ENCODE measurements around the gene OR4C5.
"Not testable (repeated sequence)": the region's sequence is repeated elsewhere in the genome, so short reads cannot be mapped to it uniquely, and the experiment has no call there.

The OR4C5 gene

GRCh38 chr11:48366365-48366764, at the start of gene OR4C5:
Gene OR4C5 (minus strand): TSS chr11:48366465. CDS start chr11:48366465, 0 bp downstream.
- DNase-seq (ENCODE audit: low read depth, low spot score): no peak

DNA sequence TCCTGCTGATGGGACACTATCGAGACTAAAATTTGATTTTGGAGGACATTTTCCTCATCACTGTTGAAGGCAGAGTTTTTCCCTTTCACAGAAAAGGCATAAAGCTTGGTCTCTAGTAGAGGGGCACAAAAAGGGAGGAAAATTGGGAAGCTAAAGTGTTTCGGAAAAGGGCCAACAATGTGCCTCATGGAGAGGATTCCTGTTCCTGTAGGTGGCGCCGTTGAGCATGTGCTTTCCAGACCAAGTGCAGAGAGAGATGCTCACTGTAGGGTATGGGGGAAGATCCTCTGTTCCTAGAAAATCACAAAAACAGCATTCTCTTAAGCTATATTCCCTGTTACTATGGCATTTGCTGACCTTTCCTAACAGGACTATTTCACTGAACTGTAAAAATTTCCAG, 18.4 kb upstream of the OR4C5 start:
- no peak for DNase-seq (ENCODE audit: low read depth, low spot score)

GRCh38 chr11:48384151-48384550, 17.9 kb upstream of the OR4C5 start:
- not testable (repeated sequence) for DNase-seq (ENCODE audit: low read depth, low spot score)

GRCh38 chr11:48361289-48361688, 5.0 kb downstream of the OR4C5 start:
- not testable (repeated sequence) for DNase-seq (ENCODE audit: low read depth, low spot score)

GRCh38 chr11:48354677-48355076, 11.6 kb downstream of the OR4C5 start:
- no peak for DNase-seq (ENCODE audit: low read depth, low spot score)

- no peak for DNase-seq (ENCODE audit: low read depth, low spot score)
Observed at GRCh38 chr11:48354013-48354412, 12.3 kb downstream of the OR4C5 start.

- DNase-seq (ENCODE audit: low read depth, low spot score): not testable (repeated sequence)
Observed at GRCh38 chr11:48346286-48346685, 20.0 kb downstream of the OR4C5 start.

- DNase-seq (ENCODE audit: low read depth, low spot score): not testable (repeated sequence)
Observed at GRCh38 chr11:48342505-48342904, 23.8 kb downstream of the OR4C5 start.

GRCh38 chr11:48341466-48341865, 24.8 kb downstream of the OR4C5 start:
- no peak for DNase-seq (ENCODE audit: low read depth, low spot score)

DNA sequence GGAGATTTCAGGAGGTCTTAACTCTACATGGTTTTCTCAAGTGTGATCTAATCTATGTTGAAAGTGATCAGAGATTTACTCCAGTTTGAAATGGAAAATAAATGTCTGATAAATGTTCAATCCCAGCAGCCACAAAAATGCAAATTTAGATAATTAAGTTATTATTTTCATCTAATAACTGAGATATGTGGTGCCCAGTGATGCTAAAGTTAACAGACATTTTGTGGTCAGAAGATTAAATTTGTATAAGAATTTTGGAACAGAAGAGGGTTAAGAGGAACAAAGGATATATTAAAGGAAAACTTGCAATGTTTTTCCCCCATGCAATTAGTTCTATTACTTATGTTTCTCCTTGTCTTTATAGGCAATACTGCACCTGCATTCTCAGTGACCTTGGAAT, 41.6 kb downstream of the OR4C5 start, which contains the start of gene OR4C3:
Gene OR4C3 (plus strand): TSS at position 301 of the 400 bp plus-strand sequence. CDS start 102 bp downstream, outside the sequence.
- DNase-seq (ENCODE audit: low read depth, low spot score): not testable (repeated sequence)

DNA sequence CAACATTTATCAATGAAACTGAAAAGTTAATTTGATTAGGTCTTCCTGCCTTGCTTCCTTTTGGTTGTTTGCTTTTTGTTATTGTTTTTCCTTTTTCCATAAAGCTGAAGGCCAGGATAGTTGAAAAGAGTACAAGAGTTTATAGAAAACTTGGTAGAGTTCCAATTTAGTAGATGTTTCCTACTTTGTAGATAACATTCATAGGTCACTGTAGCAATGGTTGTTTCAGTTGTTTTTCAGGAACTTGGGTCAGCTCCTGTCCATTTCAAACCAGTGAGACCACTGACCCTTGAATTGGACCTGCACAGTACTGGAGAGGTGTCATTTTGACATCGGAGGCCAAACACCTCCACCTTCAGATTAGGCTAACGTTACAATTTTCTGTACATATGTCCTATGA, 46.5 kb downstream of the OR4C5 start:
- not testable (repeated sequence) for DNase-seq (ENCODE audit: low read depth, low spot score)
